HG03097 (cell line): ENCODE data around the gene GPR137.
"Not testable (repeated sequence)": the region's sequence is repeated elsewhere in the genome, so short reads cannot be mapped to it uniquely, and the experiment has no call there.

Experiments
- ATAC-seq: cut with Tn5 transposase; IDR thresholded peaks from one replicate; pipeline ENCODE4 v1.9.1; 2021; ENCODE audit not compliant: unreplicated experiment, low FRiP score

The GPR137 gene

GRCh38 chr11:64298966-64299846 lies 13.6 kb downstream of the GPR137 start:
- ATAC-seq: no peak

- no peak for ATAC-seq
These were observed 14.4 kb downstream of the GPR137 start, which contains the start of gene CATSPERZ for GRCh38 chr11:64299847-64300648. Gene CATSPERZ (plus strand): TSS chr11:64300358. CDS start chr11:64300411, 53 bp downstream.

- no peak for ATAC-seq
These were observed 17.7 kb downstream of the GPR137 start for GRCh38 chr11:64303109-64304031.

GRCh38 chr11:64304032-64304315 lies 18.3 kb downstream of the GPR137 start:
- no peak for ATAC-seq

GRCh38 chr11:64304316-64305072 lies 18.8 kb downstream of the GPR137 start:
- ATAC-seq: peak; percentile 22

- ATAC-seq: peak; percentile 71
These were observed 19.5 kb downstream of the GPR137 start, which contains the start of gene ESRRA for GRCh38 chr11:64305075-64305690. Gene ESRRA (plus strand): TSS chr11:64305524. CDS start chr11:64307180, 1,656 bp downstream.

- peak; percentile 32 for ATAC-seq
These were observed 20.3 kb downstream of the GPR137 start for GRCh38 chr11:64305691-64306562.

GRCh38 chr11:64306563-64306875 lies 20.9 kb downstream of the GPR137 start:
- ATAC-seq: no peak

GRCh38 chr11:64306876-64307622 lies 21.4 kb downstream of the GPR137 start:
- no peak for ATAC-seq

GRCh38 chr11:64307795-64308194 lies 22.1 kb downstream of the GPR137 start:
- ATAC-seq: not testable (repeated sequence)

- no peak for ATAC-seq
These were observed 27.3 kb downstream of the GPR137 start for GRCh38 chr11:64312947-64313346.

- ATAC-seq: no peak
These were observed 28.0 kb downstream of the GPR137 start for GRCh38 chr11:64313491-64314145.

GRCh38 chr11:64314146-64314804 lies 28.6 kb downstream of the GPR137 start:
- ATAC-seq: no peak

- no peak for ATAC-seq
These were observed 29.3 kb downstream of the GPR137 start for GRCh38 chr11:64314805-64315561.

- not testable (repeated sequence) for ATAC-seq
These were observed 30.2 kb downstream of the GPR137 start for GRCh38 chr11:64315667-64316526.
